Natural killer cell (primary cell): ENCODE data around the gene PXDN. TPM values are rescaled to one million over a fixed set of nuclear protein-coding genes. Genes with fewer than 3 reads are reported as not detected.

ENCODE experiments used
- ATAC-seq, 3 donors: fragments of 150-1000 bp in 2 of 3; fragments of 200-7000 bp in 1 of 3; cut with Tn5 transposase; 1 replicate in 1 of 3; 2 replicates in 2 of 3; pipeline ENCODE4 v1.10.0; 2021; ENCODE audit warnings: mild to moderate bottlenecking in 2 of 3, moderate library complexity in 2 of 3
- DNase-seq, 2 donors: peaks; one replicate each; pipeline versions ENCODE4 v3.0.0 to v3.0.0-alpha.2; 2013 to 2021; ENCODE audit warnings: mixed read lengths in 1 of 2
- H3K27ac ChIP-seq: one replicate; pipeline ENCODE4 v1.5.1; 2013; ENCODE audit warnings: mild to moderate bottlenecking, low read length
- H3K27me3 ChIP-seq: one replicate; pipeline ENCODE4 v1.6.1; 2013; ENCODE audit warnings: low read length; ENCODE audit not compliant: control insufficient read depth, insufficient read depth
- H3K36me3 ChIP-seq: one replicate; pipeline ENCODE4 v1.6.1; 2013; ENCODE audit warnings: low read length; ENCODE audit not compliant: control insufficient read depth, insufficient read depth
- H3K4me1 ChIP-seq: one replicate; pipeline ENCODE4 v1.6.1; 2013; ENCODE audit warnings: low read length; ENCODE audit not compliant: control insufficient read depth, insufficient read depth
- H3K4me3 ChIP-seq: one replicate; pipeline ENCODE4 v1.5.1; 2013; ENCODE audit warnings: low read length
- H3K9me3 ChIP-seq: one replicate; pipeline ENCODE4 v1.6.1; 2013; ENCODE audit warnings: low read length; ENCODE audit not compliant: control insufficient read depth, insufficient read depth
- H3K27ac Mint-ChIP-seq, 2 donors: one replicate each; pipeline ENCODE4 v1.8.0; 2022; ENCODE audit warnings: mild to moderate bottlenecking in 2 of 2, mixed read lengths in 2 of 2, moderate library complexity in 1 of 2
- H3K27me3 Mint-ChIP-seq, 2 donors: one replicate each; pipeline ENCODE4 v1.8.0; 2022; ENCODE audit warnings: low read depth in 2 of 2, mixed read lengths in 2 of 2
- H3K36me3 Mint-ChIP-seq: one replicate; pipeline ENCODE4 v1.8.0; 2022; ENCODE audit warnings: mixed read lengths
- H3K4me1 Mint-ChIP-seq, 2 donors: one replicate each; pipeline ENCODE4 v1.8.0; 2022; ENCODE audit warnings: mixed read lengths in 2 of 2
- H3K4me3 Mint-ChIP-seq: one replicate; pipeline ENCODE4 v1.8.0; 2022; ENCODE audit warnings: mild to moderate bottlenecking, moderate library complexity, mixed read lengths
- H3K9me3 Mint-ChIP-seq, 2 donors: one replicate each; pipeline ENCODE4 v1.8.0; 2022; ENCODE audit warnings: mixed read lengths in 2 of 2
- WGBS: methylation state at CpG from one replicate; pipeline ENCODE4 v1.1.7; 2013; ENCODE audit warnings: missing lambda C conversion rate; ENCODE audit not compliant: insufficient coverage; 5-methylcytosine and 5-hydroxymethylcytosine counted together
- intact Hi-C: fragments of 100-400 bp; cut with micrococcal nuclease; formaldehyde crosslinking; loops from one replicate; pipeline ENCODE4 v1.14.2; 2022
- total RNA-seq, 4 donors: library from RNA; stranded (reverse); fragments of 120-200 nt in 1 of 4; gene quantifications; one replicate each; pipeline versions ENCODE4 v1.2.3 to v1.2.4, GENCODE V29; 2013 to 2022
- TF ChIP-seq, protein P1 (sequence below): fragments of 200-600 bp; IDR thresholded peaks from one replicate; pipeline ENCODE4 v1.8.0; 2022; ENCODE audit warnings: antibody characterized with exemption

Gene PXDN
- total RNA-seq, 3 donors from 2014 or later (not counting 1 experiment from before 2014, with no cell fraction given) = 2.1 to 3.7 (median 2.5) TPM

DNA sequence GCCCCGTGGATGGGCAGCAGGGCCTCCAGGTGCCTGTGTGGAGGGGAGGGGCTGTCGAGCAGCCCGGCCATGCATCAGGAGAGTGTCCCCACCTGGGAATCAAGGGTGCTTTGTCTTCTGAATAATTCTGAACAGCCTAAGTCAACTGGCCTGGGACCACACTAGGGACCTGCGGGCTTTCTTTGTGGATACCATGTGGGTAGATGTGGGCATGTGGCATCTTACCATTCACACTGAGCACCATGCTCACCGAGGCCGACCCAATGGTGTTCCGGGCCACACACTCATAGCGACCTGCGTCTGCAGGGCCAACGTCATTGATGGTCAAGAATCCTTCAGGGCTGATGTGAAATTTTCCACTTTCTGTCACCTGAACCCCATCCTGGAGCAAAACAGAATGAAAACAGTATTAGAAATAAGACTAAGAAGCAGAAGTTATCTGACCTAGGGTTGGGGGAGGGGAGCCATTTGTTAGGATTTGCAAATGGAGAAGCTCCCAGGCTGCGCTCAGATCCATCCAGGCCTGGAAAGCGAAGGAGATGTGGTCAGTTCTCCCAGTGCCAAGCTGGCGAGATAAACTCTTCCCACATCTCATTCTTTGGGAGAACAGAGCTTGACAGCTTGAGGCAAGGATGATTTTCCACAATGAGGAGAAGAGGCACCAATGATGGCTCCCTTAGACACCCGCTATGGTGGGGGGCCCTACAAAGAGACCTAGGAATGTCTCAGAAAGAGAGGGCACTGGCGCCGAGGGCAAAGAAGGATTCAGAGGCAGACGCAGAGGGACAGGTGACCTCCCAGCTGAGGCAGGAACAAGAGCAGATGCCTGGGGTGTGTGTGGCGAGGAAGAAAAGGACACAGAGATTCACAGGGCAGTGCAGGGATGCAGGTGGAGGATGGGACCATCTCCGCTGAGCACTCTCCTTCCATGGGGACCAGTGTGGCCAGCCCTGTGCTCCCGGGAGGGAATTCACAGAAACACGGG lies 83.4 kb downstream of the PXDN start:
- DNase-seq = no peak
- 85% methylated on average over 20 of the region's 21 CpGs for WGBS
- no peak for ATAC-seq
- Mint-ChIP-seq H3K9me3 (no peaks in the 10 kb centered on the region), H3K27me3 (peaks cover 0 to 4% of the 10 kb centered on the region in 2 donors), H3K4me1 (no peaks in the 10 kb centered on the region), H3K4me3 (no peak overlapping the region), H3K27ac (no peak overlapping the region), H3K36me3 (no peaks in the 10 kb centered on the region)
- no peaks in the 10 kb centered on the region for H3K27me3 ChIP-seq
- TF ChIP-seq, protein P1, sequence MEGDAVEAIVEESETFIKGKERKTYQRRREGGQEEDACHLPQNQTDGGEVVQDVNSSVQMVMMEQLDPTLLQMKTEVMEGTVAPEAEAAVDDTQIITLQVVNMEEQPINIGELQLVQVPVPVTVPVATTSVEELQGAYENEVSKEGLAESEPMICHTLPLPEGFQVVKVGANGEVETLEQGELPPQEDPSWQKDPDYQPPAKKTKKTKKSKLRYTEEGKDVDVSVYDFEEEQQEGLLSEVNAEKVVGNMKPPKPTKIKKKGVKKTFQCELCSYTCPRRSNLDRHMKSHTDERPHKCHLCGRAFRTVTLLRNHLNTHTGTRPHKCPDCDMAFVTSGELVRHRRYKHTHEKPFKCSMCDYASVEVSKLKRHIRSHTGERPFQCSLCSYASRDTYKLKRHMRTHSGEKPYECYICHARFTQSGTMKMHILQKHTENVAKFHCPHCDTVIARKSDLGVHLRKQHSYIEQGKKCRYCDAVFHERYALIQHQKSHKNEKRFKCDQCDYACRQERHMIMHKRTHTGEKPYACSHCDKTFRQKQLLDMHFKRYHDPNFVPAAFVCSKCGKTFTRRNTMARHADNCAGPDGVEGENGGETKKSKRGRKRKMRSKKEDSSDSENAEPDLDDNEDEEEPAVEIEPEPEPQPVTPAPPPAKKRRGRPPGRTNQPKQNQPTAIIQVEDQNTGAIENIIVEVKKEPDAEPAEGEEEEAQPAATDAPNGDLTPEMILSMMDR = no peak
- no peaks in the 10 kb centered on the region for H3K36me3 ChIP-seq
- intact Hi-C loops = no loop called here
- H3K4me3 ChIP-seq = no peak overlapping the region
- H3K27ac ChIP-seq = no peak overlapping the region
- no peaks in the 10 kb centered on the region for H3K9me3 ChIP-seq
- no peaks in the 10 kb centered on the region for H3K4me1 ChIP-seq

DNA sequence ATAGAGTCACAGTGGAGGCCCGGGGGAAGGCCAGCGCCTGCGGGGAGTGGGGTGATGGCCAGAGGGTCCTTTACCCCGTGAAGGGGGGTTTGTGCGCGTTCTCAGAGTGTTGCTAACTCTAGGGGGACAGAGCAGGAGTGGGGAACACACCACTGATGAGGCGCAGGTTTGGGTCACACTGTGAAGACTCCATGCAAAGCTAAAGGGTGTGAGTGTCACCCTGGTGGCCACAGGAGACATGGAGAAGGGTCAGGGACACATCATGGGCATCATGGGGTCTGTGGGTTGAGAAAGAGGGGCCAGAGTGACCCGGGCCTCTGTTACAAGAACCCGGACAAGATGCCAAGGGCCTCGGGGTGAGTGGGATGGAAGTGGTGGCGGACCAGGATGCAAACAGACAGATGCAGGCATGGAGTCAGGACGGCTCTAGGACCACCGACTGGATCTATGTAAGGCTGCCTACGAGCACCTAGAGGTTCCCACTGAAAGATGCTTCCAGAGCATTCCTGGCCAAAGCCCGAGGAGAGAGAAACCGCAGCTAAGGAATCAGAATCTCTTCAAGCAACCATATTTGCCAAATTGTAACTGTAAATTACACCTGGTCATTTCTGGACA lies 84.3 kb downstream of the PXDN start:
- TF ChIP-seq, protein P1 = no peak
- no peak for ATAC-seq
- H3K27me3 ChIP-seq = no peaks in the 10 kb centered on the region
- no peak overlapping the region for H3K27ac ChIP-seq
- no peak overlapping the region for H3K4me3 Mint-ChIP-seq
- no peaks in the 10 kb centered on the region for H3K9me3 Mint-ChIP-seq
- H3K9me3 ChIP-seq = no peaks in the 10 kb centered on the region
- no peak overlapping the region for H3K27ac Mint-ChIP-seq
- intact Hi-C loops = no loop called here
- no peak overlapping the region for H3K4me3 ChIP-seq
- DNase-seq = no peak
- no peaks in the 10 kb centered on the region for H3K4me1 Mint-ChIP-seq
- 88% methylated on average over 16 of the region's 16 CpGs for WGBS
- H3K27me3 Mint-ChIP-seq = peaks cover 0 to 4% of the 10 kb centered on the region in 2 donors
- no peaks in the 10 kb centered on the region for H3K36me3 Mint-ChIP-seq
- no peaks in the 10 kb centered on the region for H3K4me1 ChIP-seq
- no peaks in the 10 kb centered on the region for H3K36me3 ChIP-seq

DNA sequence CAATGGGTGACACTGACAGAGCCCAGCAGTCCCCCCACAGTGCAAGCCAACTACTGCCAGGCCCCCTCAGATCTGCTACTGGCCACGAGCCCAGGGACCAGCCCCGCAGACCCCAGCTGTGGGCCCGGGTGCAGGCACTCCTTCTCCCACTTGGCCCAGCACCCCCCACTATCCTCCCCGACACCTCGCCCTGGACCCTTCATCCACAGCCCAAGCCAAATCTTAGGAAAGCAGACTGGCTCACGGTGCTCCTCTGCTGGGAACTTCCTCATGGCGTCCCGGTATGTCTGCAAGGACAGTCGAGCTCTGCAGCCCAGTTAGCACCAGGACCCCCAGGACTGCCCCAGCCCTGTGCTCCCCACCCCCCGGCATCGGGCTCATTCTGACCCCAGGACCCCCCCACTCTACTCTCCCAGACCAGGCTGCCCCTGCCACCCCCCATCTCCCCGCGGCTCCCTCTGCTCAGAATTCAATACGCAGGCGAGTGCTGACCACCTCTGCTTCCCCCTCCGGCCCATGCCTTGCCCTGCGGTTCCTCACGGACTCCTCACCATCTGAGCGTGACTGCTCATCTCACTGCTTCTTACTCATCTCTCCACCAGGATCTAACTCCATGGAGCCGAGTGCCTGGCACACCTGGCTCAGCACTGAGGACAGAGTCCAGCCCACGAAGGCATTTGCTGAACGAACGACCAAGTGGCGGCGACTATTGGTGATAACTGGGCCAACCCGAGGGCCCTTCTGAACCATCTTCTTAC lies 85.7 kb downstream of the PXDN start:
- no peak for DNase-seq
- 90% methylated on average over 24 of the region's 26 CpGs for WGBS
- peaks cover 0 to 4% of the 10 kb centered on the region in 2 donors for H3K27me3 Mint-ChIP-seq

More for the DNA sequence above, 85.7 kb downstream of the PXDN start:
- Histone ChIP-seq H3K27me3 (no peaks in the 10 kb centered on the region), H3K36me3 (no peaks in the 10 kb centered on the region), H3K9me3 (no peaks in the 10 kb centered on the region), H3K4me3 (no peak overlapping the region), H3K27ac (no peak overlapping the region), H3K4me1 (no peaks in the 10 kb centered on the region)
- TF ChIP-seq, protein P1 = no peak
- ATAC-seq = no peak
- no peaks in the 10 kb centered on the region for H3K4me1 Mint-ChIP-seq
- no peak overlapping the region for H3K27ac Mint-ChIP-seq
- H3K36me3 Mint-ChIP-seq = no peaks in the 10 kb centered on the region
- no peaks in the 10 kb centered on the region for H3K9me3 Mint-ChIP-seq
- intact Hi-C loops = no loop called here
- H3K4me3 Mint-ChIP-seq = no peak overlapping the region
